Transverse colon (tissue), 4 donors: Measurements from ENCODE around the gene PIK3C2A. TPM values are rescaled to one million over a fixed set of nuclear protein-coding genes. Genes with fewer than 3 reads are reported as not detected.

Experiments
- DNase-seq: peaks from one replicate; pipeline ENCODE4 v3.0.0-alpha.2; 2019
- H3K27ac ChIP-seq, 4 donors: fragments of 200-600 bp; sonication (generic); 2 replicates each; pipeline ENCODE4 v1.5.1; 2016 to 2018; ENCODE audit warnings: inconsistent platforms in 4 of 4
- H3K27me3 ChIP-seq: fragments of 200-600 bp; sonication (generic); 2 replicates; pipeline ENCODE4 v1.5.1; 2017; ENCODE audit warnings: inconsistent platforms
- H3K36me3 ChIP-seq, 4 donors: fragments of 200-600 bp; sonication (generic); 2 replicates each; pipeline ENCODE4 v1.5.1; 2017 to 2019; ENCODE audit warnings: inconsistent platforms in 4 of 4
- H3K4me1 ChIP-seq, 4 donors: fragments of 200-600 bp; sonication (generic); 2 replicates each; pipeline ENCODE4 v1.5.1; 2017 to 2020; ENCODE audit warnings: inconsistent platforms in 4 of 4
- H3K4me3 ChIP-seq, 4 donors: fragments of 200-600 bp; sonication (generic); 1 replicate in 1 of 4; 2 replicates in 3 of 4; pipeline versions ENCODE4 v1.5.1 to v1.6.1; 2017 to 2019; ENCODE audit warnings: inconsistent platforms in 4 of 4
- H3K9me3 ChIP-seq, 2 donors: fragments of 200-600 bp; sonication (generic); 2 replicates each; pipeline ENCODE4 v1.5.1; 2017 to 2019; ENCODE audit warnings: inconsistent platforms in 2 of 2
- CTCF ChIP-seq, 5 experiments: fragments of 200-600 bp in 3 of 5; fragments of 450-650 bp in 2 of 5; sonication (generic) in 3 of 5; IDR thresholded peaks; 1 replicate in 2 of 5; 2 replicates in 3 of 5; pipeline ENCODE4 v1.5.1; 2016 to 2017; ENCODE audit warnings: antibody characterized with exemption in 5 of 5, inconsistent platforms in 3 of 5, mild to moderate bottlenecking in 2 of 5, moderate library complexity in 1 of 5
- EP300 ChIP-seq: sonication (generic); formaldehyde crosslinking; IDR thresholded peaks from one replicate; pipeline ENCODE4 v1.6.1; 2017; ENCODE audit warnings: antibody characterized with exemption, low read depth
- POLR2A ChIP-seq: fragments of 450-650 bp; IDR thresholded peaks from one replicate; pipeline ENCODE4 v1.6.1; 2016; ENCODE audit warnings: antibody characterized with exemption, mild to moderate bottlenecking, moderate library complexity
- POLR2AphosphoS5 ChIP-seq, 3 donors: sonication (generic); formaldehyde crosslinking; IDR thresholded peaks; one replicate each; pipeline ENCODE4 v1.6.1; 2016; ENCODE audit warnings: antibody characterized with exemption in 3 of 3
- WGBS, 2 donors: methylation state at CpG; one replicate each; pipeline ENCODE4 v1.1.5; 2018; ENCODE audit warnings: low coverage in 1 of 2; 5-methylcytosine and 5-hydroxymethylcytosine counted together
- in situ Hi-C, 4 donors: fragments of 200-750 bp; cut with MboI; loops; one replicate each; pipeline versions ENCODE4 v1.15.0 to v1.15.1; 2017; ENCODE audit warnings: low sequenced_read_pairs in 3 of 4, low pct_ligation_motif_present in 1 of 4, low pct_unique_long_range_greater_than_20kb in 1 of 4
- intact Hi-C: fragments of 100-400 bp; cut with DNase I; formaldehyde crosslinking; loops from one replicate; pipeline ENCODE4 v1.15.1; 2023; ENCODE audit warnings: low total_unique reads
- total RNA-seq, 4 donors: library from RNA; depleted of rRNA; stranded (reverse); fragments of >200 nt; gene quantifications; one replicate each; pipeline ENCODE4 v1.1.0, GENCODE V29; 2016

The PIK3C2A gene, protein sequence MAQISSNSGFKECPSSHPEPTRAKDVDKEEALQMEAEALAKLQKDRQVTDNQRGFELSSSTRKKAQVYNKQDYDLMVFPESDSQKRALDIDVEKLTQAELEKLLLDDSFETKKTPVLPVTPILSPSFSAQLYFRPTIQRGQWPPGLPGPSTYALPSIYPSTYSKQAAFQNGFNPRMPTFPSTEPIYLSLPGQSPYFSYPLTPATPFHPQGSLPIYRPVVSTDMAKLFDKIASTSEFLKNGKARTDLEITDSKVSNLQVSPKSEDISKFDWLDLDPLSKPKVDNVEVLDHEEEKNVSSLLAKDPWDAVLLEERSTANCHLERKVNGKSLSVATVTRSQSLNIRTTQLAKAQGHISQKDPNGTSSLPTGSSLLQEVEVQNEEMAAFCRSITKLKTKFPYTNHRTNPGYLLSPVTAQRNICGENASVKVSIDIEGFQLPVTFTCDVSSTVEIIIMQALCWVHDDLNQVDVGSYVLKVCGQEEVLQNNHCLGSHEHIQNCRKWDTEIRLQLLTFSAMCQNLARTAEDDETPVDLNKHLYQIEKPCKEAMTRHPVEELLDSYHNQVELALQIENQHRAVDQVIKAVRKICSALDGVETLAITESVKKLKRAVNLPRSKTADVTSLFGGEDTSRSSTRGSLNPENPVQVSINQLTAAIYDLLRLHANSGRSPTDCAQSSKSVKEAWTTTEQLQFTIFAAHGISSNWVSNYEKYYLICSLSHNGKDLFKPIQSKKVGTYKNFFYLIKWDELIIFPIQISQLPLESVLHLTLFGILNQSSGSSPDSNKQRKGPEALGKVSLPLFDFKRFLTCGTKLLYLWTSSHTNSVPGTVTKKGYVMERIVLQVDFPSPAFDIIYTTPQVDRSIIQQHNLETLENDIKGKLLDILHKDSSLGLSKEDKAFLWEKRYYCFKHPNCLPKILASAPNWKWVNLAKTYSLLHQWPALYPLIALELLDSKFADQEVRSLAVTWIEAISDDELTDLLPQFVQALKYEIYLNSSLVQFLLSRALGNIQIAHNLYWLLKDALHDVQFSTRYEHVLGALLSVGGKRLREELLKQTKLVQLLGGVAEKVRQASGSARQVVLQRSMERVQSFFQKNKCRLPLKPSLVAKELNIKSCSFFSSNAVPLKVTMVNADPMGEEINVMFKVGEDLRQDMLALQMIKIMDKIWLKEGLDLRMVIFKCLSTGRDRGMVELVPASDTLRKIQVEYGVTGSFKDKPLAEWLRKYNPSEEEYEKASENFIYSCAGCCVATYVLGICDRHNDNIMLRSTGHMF (N-terminal part only)
- total RNA-seq, result 100 to 1,000 TPM in 1 of 4 donors, 10 to 100 TPM in 3; 16.1 to 225 (median 47.8) TPM

DNA sequence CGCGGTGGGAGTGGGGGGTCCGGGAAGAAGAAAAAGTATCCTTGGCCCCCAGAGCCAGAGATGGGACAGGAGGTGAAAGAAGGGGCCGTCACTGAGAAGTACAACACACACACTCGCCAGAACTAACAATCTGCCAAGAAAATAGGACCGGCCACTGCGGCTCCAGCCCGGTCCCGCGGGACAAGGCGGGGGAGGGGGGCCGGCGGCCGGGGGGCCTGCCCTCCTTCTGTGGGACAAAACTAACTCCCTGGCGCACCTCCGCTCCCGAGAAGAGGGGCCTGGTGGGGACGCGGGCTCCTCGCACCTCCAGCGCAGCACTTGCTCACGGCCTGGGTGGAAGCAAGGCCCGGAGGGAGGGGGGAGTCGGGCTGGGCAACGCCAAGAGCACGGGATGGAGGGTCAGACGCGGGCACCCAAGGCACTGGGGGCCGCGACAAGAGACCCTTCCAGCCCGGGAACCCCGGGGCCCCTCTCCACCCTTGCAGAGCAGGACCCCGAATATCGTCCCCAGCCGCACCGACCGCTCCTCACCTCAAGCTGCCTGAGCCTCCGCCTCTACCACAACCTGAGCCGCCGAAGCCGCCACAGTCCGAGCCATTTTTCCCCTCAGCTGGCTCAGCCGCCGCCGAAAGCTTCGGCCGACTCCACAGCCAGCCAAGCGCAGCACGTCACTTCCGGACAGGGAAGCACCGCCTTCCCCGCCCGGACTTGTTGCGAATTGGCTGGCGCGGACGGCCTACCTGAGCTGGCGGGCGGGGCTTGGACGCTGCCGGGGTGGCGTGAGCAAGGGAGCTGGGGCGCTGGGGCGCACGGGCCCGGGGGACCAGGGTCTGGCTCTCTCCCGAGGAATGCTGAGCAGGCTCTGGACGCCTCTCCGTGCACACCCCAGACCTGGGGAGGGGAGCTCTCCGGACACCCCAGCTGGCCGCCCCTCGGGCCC, at the start of gene PIK3C2A:
PIK3C2A (minus strand) TSS at position 670 of the 940 bp plus-strand sequence. CDS start 38,245 bp downstream, outside the sequence.
- intact Hi-C loops, result no loop called here
- 0 to 1% methylated on average over 5 to 50 of the region's 72 CpGs for WGBS, 2 donors
- H3K27me3 ChIP-seq, result no peaks in the 10 kb centered on the region
- H3K9me3 ChIP-seq, result no peaks in the 10 kb centered on the region
- H3K27ac ChIP-seq, result peak within 1 kb of the TSS; percentile 94 to 96 (median 95)
- in situ Hi-C loops, result no loop called here
- peaks cover 0 to 32% (median 26%) of the 10 kb centered on the region in 4 donors for H3K4me1 ChIP-seq
- no peak for TF ChIP-seq EP300
- TF ChIP-seq POLR2A, result peak; percentile 97
- peak; percentile 97 to 98 (median 98) for TF ChIP-seq POLR2AphosphoS5 (IDR thresholded peaks at IDR 0.05)
- H3K4me3 ChIP-seq, result peak within 1 kb of the TSS; percentile 72 to 90 (median 86)
- H3K36me3 ChIP-seq, result no peaks in the 10 kb centered on the region
- DNase-seq, result peak; percentile 98

GRCh38 chr11:17257196-17257595, 49.4 kb upstream of the PIK3C2A start:
- TF ChIP-seq EP300, result no peak
- TF ChIP-seq POLR2AphosphoS5 (IDR thresholded peaks at IDR 0.05), result no peak
- TF ChIP-seq POLR2A, result no peak
- no peak for TF ChIP-seq CTCF (IDR thresholded peaks at IDR 0.05)
- H3K9me3 ChIP-seq, result no peaks in the 10 kb centered on the region
- no peak for DNase-seq
- no peaks in the 10 kb centered on the region for H3K27me3 ChIP-seq
- 63 to 86% methylated on average over 1 of the region's 1 CpG for WGBS, 2 donors
- H3K36me3 ChIP-seq, result no peaks in the 10 kb centered on the region
- no peak overlapping the region for H3K4me3 ChIP-seq
- intact Hi-C loops (no loop called here), in situ Hi-C loops (no loop called here)
- H3K27ac ChIP-seq, result no peak overlapping the region
- peaks cover 0 to 3% (median 0%) of the 10 kb centered on the region in 4 donors for H3K4me1 ChIP-seq

GRCh38 chr11:17256512-17256911, 48.7 kb upstream of the PIK3C2A start:
- WGBS, 2 donors, result 62 to 73% methylated on average over 3 of the region's 3 CpGs
- intact Hi-C loops, result no loop called here
- no peaks in the 10 kb centered on the region for H3K27me3 ChIP-seq
- no peak for DNase-seq
- in situ Hi-C loops, result no loop called here
- H3K4me1 ChIP-seq, result peaks cover 0 to 3% (median 0%) of the 10 kb centered on the region in 4 donors
- H3K9me3 ChIP-seq, result no peaks in the 10 kb centered on the region
- no peak overlapping the region for H3K4me3 ChIP-seq
- TF ChIP-seq POLR2AphosphoS5 (IDR thresholded peaks at IDR 0.05), result no peak
- no peak for TF ChIP-seq POLR2A
- TF ChIP-seq CTCF (IDR thresholded peaks at IDR 0.05), result no peak
- TF ChIP-seq EP300, result no peak
- no peak overlapping the region for H3K27ac ChIP-seq
- H3K36me3 ChIP-seq, result no peaks in the 10 kb centered on the region

DNA sequence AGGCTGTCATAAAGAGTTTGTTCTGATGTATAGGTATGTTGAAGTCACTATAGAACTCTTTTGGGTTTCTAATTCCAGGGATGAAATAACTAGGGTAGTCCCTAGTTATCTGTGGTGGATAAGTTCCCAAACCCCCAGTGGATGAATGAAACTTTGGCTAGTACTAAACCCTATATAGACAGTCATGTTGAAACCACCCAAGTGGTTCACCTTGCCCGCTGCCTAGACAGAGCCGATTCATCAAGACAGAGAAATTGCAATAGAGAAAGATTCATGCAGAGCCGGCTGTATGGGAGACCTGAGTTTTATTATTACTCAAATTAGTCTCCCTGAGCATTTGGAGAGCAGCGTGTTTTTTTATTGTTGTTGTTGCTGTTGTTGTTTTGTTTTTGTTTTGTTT, 44.9 kb upstream of the PIK3C2A start:
- DNase-seq, result no peak
- 66% methylated on average over 4 of the region's 4 CpGs; no CpG with 5 or more reads in 1 of the 2 donors for WGBS, 2 donors
- in situ Hi-C loops, result no loop called here
- Histone ChIP-seq H3K27me3 (no peaks in the 10 kb centered on the region), H3K27ac (no peak overlapping the region), H3K36me3 (no peaks in the 10 kb centered on the region), H3K4me1 (no peaks in the 10 kb centered on the region), H3K9me3 (no peaks in the 10 kb centered on the region), H3K4me3 (no peak overlapping the region)
- TF ChIP-seq POLR2A, result no peak
- TF ChIP-seq POLR2AphosphoS5 (IDR thresholded peaks at IDR 0.05), result no peak
- TF ChIP-seq EP300, result no peak
- no peak for TF ChIP-seq CTCF (IDR thresholded peaks at IDR 0.05)
- intact Hi-C loops, result no loop called here
